HepG2 (cell line): ENCODE data around the gene HLA-B. TPM values are rescaled to one million over a fixed set of nuclear protein-coding genes. Genes with fewer than 3 reads are reported as not detected.

Experiments
- CBX2 ChIP-seq, 2 experiments: fragments of 200-600 bp in 1 of 2; sonication (generic); formaldehyde crosslinking in 1 of 2; IDR thresholded peaks; 2 replicates each; pipeline versions ENCODE4 v1.7.0 to v1.8.1; 2018 to 2022; ENCODE audit warnings: low read depth in 2 of 2, low read length in 1 of 2, mild to moderate bottlenecking in 1 of 2, missing genetic modification reagents in 1 of 2
- CEBPB ChIP-seq: IDR thresholded peaks from 2 replicates; pipeline ENCODE4 v1.6.1; 2011; ENCODE audit warnings: low read depth, low read length, improper control_type of control experiment, borderline replicate concordance
- CHD4 ChIP-seq: fragments of 200-600 bp; sonication (generic); IDR thresholded peaks from 2 replicates; pipeline ENCODE4 v1.7.0; 2017; ENCODE audit warnings: mild to moderate bottlenecking, low read length, borderline replicate concordance
- HOXD1 ChIP-seq: sonication (generic); formaldehyde crosslinking; IDR thresholded peaks from 2 replicates; pipeline ENCODE4 v1.5.0; 2020; ENCODE audit warnings: missing genetic modification reagents
- IRX3 ChIP-seq: sonication (generic); formaldehyde crosslinking; IDR thresholded peaks from 2 replicates; pipeline ENCODE4 v1.8.1; 2023; ENCODE audit warnings: mild to moderate bottlenecking, low read depth, missing genetic modification reagents, borderline replicate concordance
- MTF2 ChIP-seq: sonication (generic); formaldehyde crosslinking; IDR thresholded peaks from 2 replicates; pipeline ENCODE4 v1.5.0; 2020; ENCODE audit warnings: missing genetic modification reagents, borderline replicate concordance
- NR3C1 ChIP-seq: sonication (generic); formaldehyde crosslinking; IDR thresholded peaks from 2 replicates; pipeline ENCODE4 v1.4.0; 2020; ENCODE audit warnings: missing genetic modification reagents
- POLR2A ChIP-seq, 2 experiments: IDR thresholded peaks; 2 replicates each; pipeline ENCODE4 v1.6.1; 2011; ENCODE audit warnings: low read depth in 2 of 2, low read length in 2 of 2, mild to moderate bottlenecking in 1 of 2, moderate library complexity in 1 of 2; ENCODE audit not compliant: insufficient read depth in 1 of 2
- ZNF503 ChIP-seq: sonication (generic); formaldehyde crosslinking; IDR thresholded peaks from 2 replicates; pipeline ENCODE4 v1.4.0; 2020; ENCODE audit warnings: missing genetic modification reagents
- ZNF615 ChIP-seq: sonication (generic); formaldehyde crosslinking; IDR thresholded peaks from 2 replicates; pipeline ENCODE4 v1.5.0; 2020; ENCODE audit warnings: mild to moderate bottlenecking, missing genetic modification reagents, borderline replicate concordance
- polyA plus RNA-seq, 8 experiments: library from polyadenylated mRNA; depleted of rRNA in 3 of 8; stranded (reverse) in 7 of 8; unstranded in 1 of 8; fragments of >200 nt; fragmentation: Illumina TruSeq in 4 of 8; extraction: Trizol in 4 of 8; gene quantifications; 2 replicates each; pipeline versions ENCODE4 v1.2.1 to v1.2.3, GENCODE V29; 2011 to 2016; ENCODE audit warnings: low read depth in 4 of 8, missing spikeins in 1 of 8, mixed read lengths in 1 of 8; ENCODE audit not compliant: insufficient read depth in 1 of 8
- total RNA-seq, 5 experiments: library from RNA; depleted of rRNA; stranded (reverse); fragments of >200 nt; fragmentation: Illumina TruSeq; extraction: Trizol; gene quantifications; 2 replicates each; pipeline ENCODE4 v1.2.3, GENCODE V29; 2016; ENCODE audit warnings: low read depth in 1 of 5
- TF ChIP-seq, protein P1 (sequence below): sonication (generic); formaldehyde crosslinking; IDR thresholded peaks from 2 replicates; pipeline ENCODE4 v1.4.0; 2020; ENCODE audit warnings: mild to moderate bottlenecking, missing genetic modification reagents, borderline replicate concordance
- TF ChIP-seq, protein P2 (sequence below): sonication (generic); formaldehyde crosslinking; IDR thresholded peaks from 2 replicates; pipeline ENCODE4 v1.9.0; 2022; ENCODE audit warnings: low read depth, missing genetic modification reagents
- TF ChIP-seq, protein P3 (sequence below): sonication (generic); formaldehyde crosslinking; IDR thresholded peaks from 2 replicates; pipeline ENCODE4 v1.9.0; 2021; ENCODE audit warnings: missing genetic modification reagents, mild to moderate bottlenecking, borderline replicate concordance
- TF ChIP-seq, protein P4 (sequence below): sonication (generic); formaldehyde crosslinking; IDR thresholded peaks from 2 replicates; pipeline ENCODE4 v1.4.0; 2020; ENCODE audit warnings: missing genetic modification reagents

The HLA-B gene
- total and polyA plus RNA-seq, 2 of the 13 experiments (the other 11 are each of a cell fraction or from before 2014, with no cell fraction given) = 35.3 to 88.9 TPM

DNA sequence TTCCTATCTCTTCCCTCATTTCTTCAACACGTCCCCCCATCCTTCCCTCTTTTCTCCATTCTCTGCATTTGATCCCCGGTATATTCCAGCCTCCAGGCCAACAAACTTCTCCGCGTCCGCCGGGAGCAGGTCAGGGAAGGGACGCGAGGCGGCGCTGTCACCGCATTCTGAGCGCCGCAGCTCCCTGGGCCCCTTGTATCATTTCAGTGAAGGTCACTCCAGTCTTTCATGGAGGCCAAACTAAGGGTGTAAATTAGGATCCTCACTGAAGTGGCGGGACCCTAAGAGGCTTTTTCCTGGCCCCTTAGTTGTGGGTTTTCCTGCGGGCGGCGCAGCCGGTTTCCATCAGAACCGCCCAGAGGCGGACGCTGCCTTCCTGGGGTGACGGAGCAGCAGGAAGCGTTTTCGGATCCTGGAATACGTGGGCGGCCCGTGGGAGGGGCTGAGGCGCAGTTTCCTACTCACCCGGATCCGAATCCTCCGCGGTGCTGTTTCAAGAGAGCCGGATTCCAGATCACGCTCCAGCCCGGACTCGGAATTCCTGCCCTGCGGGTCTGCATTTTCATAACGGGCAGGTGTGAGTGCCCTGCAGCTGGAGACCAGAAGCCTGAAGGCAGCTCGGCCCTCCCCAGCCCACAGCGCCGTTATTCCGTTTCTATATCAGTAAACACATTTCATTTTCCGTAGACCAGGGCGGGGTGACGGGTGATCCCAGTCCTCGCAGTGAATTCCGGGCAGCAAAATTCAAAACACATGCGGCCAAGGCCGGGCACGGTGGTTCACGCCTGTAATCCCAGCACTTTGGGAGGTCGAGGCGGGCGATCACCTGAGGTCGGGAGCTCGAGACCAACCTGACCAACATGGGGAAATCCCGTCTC is 42.8 kb upstream of the HLA-B start (continued):
- TF ChIP-seq, protein P1, sequence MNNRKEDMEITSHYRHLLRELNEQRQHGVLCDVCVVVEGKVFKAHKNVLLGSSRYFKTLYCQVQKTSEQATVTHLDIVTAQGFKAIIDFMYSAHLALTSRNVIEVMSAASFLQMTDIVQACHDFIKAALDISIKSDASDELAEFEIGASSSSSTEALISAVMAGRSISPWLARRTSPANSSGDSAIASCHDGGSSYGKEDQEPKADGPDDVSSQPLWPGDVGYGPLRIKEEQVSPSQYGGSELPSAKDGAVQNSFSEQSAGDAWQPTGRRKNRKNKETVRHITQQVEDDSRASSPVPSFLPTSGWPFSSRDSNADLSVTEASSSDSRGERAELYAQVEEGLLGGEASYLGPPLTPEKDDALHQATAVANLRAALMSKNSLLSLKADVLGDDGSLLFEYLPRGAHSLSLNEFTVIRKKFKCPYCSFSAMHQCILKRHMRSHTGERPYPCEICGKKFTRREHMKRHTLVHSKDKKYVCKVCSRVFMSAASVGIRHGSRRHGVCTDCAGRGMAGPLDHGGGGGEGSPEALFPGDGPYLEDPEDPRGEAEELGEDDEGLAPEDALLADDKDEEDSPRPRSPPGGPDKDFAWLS = no peak
- TF ChIP-seq, protein P2, sequence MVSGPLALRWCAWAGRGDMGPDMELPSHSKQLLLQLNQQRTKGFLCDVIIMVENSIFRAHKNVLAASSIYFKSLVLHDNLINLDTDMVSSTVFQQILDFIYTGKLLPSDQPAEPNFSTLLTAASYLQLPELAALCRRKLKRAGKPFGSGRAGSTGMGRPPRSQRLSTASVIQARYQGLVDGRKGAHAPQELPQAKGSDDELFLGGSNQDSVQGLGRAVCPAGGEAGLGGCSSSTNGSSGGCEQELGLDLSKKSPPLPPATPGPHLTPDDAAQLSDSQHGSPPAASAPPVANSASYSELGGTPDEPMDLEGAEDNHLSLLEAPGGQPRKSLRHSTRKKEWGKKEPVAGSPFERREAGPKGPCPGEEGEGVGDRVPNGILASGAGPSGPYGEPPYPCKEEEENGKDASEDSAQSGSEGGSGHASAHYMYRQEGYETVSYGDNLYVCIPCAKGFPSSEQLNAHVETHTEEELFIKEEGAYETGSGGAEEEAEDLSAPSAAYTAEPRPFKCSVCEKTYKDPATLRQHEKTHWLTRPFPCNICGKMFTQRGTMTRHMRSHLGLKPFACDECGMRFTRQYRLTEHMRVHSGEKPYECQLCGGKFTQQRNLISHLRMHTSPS = no peak
- TF ChIP-seq ZNF503 (CRISPR knock-in tag) = peak; percentile 26; the same call in 1 of the 2 replicates
- TF ChIP-seq CHD4 = no peak
- TF ChIP-seq NR3C1 (CRISPR knock-in tag) = no peak
- TF ChIP-seq CEBPB = no peak
- peak; percentile 65 to 77 for TF ChIP-seq POLR2A (IDR thresholded peaks at IDR 0.05; ENCODE audit: insufficient read depth in 1 of 2, low read depth in 2 of 2, low read length in 2 of 2)
- peak; percentile 3; the same call in 1 of the 2 replicates for TF ChIP-seq MTF2 (CRISPR knock-in tag)
- TF ChIP-seq IRX3 (CRISPR knock-in tag) = no peak; the same call in 1 of the 2 replicates
- TF ChIP-seq CBX2 (IDR thresholded peaks at IDR 0.05; ENCODE audit: low read depth, low read length) = no peak
- no peak for TF ChIP-seq CBX2 (CRISPR knock-in tag; IDR thresholded peaks at IDR 0.05; ENCODE audit: low read depth)
- 0 out of 2 replicates have a peak, but pooled peaks have one; percentile 54 for TF ChIP-seq ZNF615 (CRISPR knock-in tag)
- 0 out of 2 replicates have a peak, but pooled peaks have one; percentile 11 for TF ChIP-seq HOXD1 (CRISPR knock-in tag)
- TF ChIP-seq, protein P3, sequence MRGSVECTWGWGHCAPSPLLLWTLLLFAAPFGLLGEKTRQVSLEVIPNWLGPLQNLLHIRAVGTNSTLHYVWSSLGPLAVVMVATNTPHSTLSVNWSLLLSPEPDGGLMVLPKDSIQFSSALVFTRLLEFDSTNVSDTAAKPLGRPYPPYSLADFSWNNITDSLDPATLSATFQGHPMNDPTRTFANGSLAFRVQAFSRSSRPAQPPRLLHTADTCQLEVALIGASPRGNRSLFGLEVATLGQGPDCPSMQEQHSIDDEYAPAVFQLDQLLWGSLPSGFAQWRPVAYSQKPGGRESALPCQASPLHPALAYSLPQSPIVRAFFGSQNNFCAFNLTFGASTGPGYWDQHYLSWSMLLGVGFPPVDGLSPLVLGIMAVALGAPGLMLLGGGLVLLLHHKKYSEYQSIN (CRISPR knock-in tag) = no peak
- TF ChIP-seq, protein P4, sequence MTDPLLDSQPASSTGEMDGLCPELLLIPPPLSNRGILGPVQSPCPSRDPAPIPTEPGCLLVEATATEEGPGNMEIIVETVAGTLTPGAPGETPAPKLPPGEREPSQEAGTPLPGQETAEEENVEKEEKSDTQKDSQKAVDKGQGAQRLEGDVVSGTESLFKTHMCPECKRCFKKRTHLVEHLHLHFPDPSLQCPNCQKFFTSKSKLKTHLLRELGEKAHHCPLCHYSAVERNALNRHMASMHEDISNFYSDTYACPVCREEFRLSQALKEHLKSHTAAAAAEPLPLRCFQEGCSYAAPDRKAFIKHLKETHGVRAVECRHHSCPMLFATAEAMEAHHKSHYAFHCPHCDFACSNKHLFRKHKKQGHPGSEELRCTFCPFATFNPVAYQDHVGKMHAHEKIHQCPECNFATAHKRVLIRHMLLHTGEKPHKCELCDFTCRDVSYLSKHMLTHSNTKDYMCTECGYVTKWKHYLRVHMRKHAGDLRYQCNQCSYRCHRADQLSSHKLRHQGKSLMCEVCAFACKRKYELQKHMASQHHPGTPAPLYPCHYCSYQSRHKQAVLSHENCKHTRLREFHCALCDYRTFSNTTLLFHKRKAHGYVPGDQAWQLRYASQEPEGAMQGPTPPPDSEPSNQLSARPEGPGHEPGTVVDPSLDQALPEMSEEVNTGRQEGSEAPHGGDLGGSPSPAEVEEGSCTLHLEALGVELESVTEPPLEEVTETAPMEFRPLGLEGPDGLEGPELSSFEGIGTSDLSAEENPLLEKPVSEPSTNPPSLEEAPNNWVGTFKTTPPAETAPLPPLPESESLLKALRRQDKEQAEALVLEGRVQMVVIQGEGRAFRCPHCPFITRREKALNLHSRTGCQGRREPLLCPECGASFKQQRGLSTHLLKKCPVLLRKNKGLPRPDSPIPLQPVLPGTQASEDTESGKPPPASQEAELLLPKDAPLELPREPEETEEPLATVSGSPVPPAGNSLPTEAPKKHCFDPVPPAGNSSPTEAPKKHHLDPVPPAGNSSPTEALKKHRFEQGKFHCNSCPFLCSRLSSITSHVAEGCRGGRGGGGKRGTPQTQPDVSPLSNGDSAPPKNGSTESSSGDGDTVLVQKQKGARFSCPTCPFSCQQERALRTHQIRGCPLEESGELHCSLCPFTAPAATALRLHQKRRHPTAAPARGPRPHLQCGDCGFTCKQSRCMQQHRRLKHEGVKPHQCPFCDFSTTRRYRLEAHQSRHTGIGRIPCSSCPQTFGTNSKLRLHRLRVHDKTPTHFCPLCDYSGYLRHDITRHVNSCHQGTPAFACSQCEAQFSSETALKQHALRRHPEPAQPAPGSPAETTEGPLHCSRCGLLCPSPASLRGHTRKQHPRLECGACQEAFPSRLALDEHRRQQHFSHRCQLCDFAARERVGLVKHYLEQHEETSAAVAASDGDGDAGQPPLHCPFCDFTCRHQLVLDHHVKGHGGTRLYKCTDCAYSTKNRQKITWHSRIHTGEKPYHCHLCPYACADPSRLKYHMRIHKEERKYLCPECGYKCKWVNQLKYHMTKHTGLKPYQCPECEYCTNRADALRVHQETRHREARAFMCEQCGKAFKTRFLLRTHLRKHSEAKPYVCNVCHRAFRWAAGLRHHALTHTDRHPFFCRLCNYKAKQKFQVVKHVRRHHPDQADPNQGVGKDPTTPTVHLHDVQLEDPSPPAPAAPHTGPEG (CRISPR knock-in tag) = 0 out of 2 replicates have a peak, but pooled peaks have one; percentile 64
